GM21367 (cell line): ENCODE data around the gene CEP131.

Experiments used
- ATAC-seq: cut with Tn5 transposase; IDR thresholded peaks from one replicate; pipeline ENCODE4 v1.9.1; 2021; ENCODE audit not compliant: unreplicated experiment

CEP131 gene

DNA sequence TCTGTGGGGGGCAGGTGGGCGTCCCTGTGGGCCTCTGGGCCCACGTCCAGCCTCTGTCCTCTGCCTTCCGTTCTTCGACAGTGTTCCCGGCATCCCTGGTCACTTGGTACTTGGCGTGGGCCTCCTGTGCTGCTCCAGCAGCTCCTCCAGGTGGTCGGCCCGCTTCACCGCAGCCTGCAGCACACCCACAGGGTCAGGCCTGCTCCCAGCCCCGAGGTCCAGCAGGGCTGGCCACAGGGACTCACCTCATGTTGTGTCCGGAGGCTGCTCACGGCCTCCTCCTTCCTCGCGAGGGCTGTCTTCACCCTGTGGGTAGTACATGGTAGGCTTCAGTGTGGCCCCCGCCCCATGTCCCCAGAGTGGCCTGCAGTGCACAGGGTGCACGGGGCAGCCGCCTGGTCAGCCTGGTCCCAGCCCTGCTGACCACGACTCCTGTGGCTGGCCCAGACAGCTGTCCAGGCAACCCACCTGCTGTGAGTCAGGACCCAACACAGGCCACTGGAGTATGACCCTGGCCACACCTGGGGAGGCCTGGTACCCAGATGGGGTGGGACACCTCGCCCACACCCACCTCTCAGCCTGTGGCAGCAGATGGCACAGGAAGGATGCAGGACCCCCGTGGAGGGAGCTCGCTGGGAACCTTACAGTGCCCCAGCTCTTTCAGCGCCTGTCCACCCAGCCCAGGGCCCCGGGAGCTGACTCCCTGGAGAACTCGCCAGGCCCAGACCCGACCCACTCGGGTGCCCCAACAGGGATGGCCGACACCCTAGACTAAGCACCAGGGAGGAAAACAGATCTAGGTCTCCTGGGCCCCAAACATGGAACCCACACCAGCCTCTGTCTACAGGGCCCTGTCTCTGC is 32.9 kb downstream of the CEP131 start:
- ATAC-seq: no peak

DNA sequence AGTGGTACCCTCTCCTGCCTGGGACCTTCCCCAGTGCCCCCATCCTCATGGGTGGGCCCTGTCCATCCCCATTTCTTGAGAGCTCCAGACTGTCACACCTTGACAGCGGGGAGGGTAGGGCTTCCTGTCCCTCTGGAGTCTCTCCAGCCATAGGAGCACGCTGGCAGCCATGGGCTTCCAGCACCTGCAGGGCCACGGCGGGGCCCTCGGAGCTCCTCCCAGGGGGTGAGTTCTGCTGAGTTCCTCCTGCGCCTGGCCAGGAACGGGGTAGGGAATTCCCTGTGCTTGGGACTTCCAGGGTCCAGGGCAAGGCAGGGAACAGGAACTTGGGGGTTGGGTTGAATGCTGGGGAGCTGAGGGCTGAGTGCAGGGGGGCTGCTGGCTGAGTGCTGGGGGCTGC is 33.7 kb downstream of the CEP131 start:
- ATAC-seq: no peak

DNA sequence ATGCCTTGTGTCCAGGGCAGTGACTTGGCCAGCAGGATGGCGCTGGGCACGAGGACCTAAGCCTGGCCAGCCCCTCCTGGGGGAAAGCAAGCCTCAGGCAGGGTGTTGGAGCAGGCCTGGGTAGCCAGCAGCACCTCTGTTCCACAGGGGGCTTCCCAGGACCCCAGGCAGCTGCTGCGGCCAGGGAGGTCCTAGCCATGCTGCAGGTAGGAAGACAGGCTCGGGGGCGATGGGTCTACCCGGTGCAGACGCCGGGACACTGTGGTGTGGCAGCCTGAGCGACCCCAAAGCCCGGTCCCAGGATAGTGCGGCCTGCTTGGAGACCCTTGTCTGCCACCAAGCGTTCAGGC is 34.3 kb downstream of the CEP131 start:
- no peak for ATAC-seq

DNA sequence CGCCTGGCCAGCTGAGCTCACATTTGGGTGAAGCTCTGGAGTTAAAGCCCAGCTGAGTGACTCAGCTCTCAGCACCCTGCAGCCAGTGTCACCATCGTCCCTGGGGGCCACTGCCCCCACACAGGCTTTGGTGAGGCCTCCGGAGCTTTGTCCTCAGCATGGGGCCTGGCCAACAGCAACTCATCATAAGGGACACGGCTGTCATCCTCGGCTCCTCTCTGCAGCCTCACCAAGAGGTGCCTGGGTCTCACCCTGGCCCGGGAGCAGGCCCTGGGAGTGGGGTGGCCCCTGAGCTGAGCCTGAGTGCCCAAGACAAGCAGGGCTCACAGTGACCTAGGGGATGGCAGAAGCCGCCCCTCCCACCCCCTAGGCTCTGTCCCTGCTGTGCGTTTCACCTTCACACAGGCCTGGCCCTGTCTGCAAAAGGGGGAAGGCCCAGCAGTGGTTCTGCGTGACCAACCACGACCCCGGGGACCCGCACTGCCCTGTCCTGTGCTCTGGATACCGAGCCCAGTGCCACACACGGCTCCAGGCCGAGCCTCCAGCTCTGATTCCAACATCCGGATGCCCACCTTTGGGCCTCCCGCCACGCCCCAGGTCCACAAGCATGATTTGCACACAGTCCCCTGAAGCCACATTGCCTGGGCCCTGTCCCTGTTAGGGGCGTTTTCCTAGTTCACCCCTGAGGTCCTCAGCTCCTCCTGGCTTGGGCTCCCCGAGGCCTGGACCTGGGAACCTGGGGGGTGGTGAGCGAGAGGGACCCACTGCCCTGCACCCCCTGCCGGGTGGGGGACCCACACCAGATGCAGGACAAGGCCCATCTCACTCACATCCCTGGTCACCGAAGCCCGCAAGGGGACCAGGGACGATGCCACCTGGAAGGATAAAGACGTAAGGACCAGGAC is 34.9 kb downstream of the CEP131 start:
- no peak for ATAC-seq

DNA sequence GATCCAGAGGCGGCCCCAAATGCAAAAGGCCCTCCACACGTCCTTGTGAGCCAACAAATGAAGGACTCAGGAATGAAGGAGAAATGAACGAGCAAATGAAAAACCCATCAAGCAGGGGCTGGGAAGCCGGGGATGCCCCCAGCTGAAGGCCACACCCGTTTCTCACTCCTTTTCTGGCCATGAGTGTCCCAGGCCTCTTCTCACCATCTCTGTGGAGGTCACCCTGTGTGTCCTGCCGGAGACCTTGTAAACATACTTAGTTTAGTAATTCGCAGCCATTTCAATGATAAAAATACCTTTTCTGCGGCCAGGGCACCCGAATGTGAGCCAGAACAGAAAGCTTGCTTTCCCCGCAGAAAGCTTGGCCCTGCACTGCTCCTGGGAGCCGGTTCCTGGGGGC is 35.6 kb downstream of the CEP131 start:
- ATAC-seq: no peak

DNA sequence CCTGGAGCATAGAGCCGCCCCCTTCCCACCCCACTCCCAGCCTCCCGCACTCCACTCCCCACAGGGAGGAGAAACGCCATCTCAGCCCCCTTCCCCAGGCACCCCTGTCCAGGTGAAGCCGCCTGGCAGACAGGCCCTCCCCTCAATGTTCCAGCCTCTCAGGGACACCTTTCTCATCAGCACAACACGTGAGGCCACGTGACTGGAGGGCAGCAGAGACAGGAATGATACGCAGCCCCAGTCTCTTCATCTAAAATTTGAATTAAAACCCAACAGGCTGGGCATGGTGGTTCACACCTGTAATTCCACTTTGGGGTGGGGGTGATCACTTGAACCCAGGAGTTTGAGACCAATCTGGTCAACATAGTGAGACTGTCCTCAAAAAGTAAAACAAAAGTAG is 36.6 kb downstream of the CEP131 start:
- no peak for ATAC-seq

DNA sequence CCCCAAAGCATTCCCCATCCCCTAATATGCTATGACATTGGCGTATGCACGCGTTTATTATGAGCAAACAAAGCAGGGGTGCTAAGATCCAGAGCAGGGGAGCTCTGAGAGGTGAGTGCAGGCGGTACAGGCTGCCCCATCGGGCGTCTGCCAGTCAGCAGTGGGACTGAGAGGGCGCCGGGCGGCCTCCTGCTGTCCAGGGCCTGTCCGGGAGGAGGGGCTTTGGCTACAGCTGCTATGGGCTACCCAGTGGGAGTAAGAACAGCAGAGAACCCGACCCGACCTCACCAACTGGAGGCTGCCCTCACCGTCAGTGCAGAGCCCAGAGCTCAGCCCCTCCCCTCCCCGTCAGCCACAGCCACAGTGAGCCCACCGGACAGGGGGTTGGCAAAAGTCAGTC is 38.2 kb downstream of the CEP131 start:
- ATAC-seq: no peak

DNA sequence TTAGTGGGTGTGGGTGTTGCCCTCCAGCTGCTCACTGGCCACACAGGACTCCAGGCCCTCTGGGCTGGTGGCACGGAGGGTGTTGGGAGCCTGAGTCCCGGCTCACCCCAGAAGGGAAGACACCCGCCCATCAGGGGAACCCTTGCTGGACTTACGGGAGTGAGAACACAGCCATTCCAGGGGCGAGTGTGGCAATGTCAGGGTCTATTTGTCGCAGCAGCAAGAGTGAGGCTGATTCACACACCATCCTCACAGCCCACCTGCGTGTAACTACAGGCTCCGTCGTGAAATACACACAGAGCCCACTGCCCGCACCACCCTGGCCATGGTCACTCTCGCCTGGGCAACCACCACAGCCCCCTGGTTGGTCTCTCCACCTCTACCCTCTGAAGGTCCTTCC is 39.0 kb downstream of the CEP131 start:
- ATAC-seq: no peak

DNA sequence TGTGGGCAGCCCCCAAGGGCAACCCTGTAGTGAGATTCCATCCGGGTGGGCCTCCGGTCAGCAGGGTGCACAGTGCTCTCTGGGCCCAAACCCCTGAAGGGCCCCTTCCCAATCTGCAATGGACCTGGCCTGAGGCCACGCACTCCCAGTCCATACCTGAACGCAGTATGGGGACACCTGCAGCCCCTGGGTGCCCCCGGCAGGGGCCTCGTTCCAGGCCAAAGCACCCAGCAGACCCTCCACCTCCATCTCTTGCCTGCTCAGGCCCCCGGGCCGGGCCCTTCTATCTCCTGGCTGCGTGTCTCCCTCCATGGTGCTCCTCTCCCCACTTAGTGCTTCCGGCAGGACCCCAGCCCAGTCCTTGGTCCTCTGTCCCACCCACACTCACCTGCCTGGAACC is 39.4 kb downstream of the CEP131 start:
- no peak for ATAC-seq

DNA sequence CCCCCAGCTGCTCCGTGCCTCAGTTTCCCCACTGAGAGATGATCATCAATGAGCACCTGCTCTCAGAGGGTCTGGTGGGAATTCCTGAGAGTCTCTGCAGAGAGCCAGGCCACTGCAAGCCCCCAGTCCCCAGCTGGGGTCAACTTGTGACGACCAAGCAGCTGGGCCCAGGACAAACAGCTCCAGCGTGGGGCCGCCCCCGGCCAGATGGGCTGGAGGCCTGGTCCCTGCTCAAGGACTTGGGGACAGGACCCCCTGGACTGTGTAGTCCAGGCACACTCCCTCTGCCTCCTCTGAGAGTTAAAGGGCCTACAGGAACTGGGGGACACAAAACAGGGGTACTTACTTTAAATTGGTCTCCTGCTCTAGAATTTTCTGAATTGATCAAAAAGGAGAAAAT is 40.2 kb downstream of the CEP131 start:
- no peak for ATAC-seq

DNA sequence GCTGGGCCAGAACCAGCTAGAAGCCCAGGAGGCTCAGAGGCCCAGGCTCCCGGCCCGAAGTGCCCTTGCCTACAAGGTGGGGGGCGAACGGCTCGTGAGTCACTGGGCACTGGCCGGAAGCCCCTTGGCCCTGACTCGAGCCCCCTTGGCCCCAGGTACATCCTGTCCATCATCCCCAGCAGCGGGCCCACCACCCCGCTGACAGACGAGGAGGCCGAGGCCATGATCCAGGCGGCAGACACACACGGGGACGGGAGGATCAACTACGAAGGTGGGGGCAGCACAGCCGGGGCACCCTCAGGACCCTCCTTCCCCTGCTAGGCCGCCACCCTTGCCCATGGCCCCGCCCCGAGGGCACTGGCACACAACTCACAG is 41.0 kb downstream of the CEP131 start:
- ATAC-seq: no peak

DNA sequence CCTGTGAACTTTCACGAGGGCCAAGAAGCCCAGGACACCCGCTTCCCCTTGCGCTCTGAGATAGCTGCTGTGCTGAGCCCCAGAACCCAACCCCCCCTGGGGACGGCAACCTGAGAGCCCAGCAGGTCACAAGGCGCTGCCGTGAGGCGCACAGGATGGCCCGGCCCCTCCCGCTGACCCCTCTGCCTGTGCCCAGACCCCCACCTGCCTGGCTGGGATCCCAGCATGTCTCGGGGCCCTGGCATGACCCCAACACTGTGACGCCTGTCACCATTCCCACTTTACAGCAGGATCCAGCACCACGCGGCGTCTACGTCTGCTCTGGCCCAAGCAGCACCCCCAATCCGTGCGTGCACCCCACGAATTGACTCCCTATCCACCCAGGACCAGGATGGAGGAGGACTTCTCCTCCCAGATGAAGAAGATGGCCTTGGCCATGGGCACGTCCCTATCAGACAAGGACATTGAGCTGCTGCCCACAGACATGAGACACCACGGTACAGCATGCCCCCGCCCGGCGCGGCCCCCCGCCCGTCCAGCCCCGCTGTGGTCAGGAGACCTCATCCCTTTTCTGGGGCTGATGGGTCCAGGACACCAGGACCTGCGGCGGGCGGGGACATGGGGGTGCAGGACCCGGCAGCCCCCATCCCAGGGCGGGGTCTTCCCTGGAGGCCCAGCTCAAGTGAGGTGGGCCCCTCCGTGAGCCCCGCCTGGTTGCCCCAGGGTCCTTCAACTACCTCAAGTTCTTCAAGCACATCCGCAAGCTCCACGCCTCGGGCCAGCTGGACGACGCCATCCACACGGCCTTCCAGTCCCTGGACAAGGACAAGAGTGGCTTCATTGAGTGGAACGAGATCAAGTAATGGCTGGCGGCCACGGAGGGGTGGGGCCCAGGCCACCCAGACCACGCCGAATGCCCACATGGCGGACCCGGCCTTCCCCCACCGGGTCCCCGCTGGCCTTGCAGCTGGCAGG is 41.6 kb downstream of the CEP131 start:
- no peak for ATAC-seq

DNA sequence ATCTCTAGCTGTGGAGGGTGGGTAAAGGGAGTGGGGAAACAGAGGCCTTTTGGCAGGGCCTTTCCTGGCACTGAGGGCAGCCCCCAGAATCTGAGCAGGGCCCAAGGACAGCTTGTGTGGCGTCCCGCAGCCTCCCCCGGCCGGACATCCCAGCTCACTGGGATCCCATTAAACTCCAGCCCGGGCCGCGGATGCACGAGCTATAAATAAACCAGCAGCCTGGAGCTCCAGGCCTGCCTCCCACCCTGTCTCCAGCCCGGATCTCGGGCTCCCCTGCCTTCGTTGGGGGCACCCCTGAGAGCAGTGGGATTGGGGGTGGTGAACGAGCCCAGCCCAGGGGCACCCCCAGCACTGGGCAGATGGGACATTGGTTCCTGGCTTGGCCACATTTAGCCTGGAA is 42.9 kb downstream of the CEP131 start:
- no peak for ATAC-seq

DNA sequence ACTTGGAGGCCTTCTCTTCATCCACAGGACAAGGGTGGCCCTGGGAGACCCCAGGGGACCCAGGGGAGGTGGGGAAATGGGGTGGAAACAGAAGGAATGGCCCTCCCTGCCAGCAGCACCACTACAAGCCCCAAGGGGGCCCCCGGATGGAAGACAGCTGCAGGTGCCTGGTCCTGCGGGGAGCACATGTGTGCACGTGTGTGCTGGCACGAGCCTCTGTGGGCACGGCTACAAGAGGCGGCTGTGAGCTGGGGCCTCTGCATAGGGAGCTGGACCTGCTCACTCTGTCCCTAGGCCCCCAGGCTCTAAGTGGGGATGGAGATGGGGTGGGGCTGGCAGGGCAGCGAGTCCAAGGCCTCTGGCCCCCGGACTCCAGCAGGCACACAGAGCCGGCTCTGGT is 43.5 kb downstream of the CEP131 start:
- ATAC-seq: no peak

DNA sequence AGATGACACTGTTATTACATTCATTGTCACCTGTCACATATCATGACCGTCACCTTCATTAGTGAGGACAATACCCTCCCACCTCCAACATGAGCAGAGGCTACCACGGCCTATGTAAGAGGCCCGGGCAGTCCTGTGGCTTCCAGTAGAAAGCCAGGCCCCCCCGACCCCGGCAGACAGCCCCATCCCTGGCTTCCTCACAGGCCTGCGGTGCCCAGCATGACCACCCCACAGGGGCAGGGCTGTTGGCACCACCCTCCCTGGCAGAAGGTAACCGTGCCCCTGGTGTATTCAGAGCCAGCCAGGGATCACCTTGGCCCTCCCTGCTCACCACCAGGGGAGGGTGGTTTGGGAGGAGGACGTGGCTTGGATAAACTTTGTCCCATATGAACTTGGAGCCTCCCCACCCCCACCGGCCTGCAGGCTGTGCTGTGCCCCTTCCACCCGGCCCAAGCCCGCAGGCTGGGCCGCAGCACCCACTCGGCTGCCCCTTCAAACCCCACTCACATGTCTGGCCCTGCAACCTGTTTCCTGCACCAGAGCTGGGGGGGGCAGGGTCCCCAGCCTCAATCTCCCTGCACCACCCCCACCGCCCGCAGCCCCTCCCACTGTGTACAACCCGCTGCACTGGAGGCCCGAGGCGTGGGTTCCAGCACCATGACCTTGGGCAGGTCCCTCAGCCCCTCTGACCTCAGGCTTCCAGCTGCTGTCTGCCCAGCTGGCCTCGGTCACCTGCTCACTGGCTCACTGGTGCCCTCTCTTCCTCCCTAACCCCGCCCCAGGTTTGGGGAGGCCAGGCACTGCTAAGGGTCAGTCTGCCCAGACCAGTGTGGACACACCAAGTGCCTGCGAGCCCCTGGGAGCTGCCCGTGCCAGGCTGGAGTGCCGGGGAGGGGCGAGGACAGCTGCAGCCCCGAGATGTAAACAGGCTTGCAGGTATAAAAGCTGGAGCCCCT is 44.4 kb downstream of the CEP131 start:
- ATAC-seq: no peak

DNA sequence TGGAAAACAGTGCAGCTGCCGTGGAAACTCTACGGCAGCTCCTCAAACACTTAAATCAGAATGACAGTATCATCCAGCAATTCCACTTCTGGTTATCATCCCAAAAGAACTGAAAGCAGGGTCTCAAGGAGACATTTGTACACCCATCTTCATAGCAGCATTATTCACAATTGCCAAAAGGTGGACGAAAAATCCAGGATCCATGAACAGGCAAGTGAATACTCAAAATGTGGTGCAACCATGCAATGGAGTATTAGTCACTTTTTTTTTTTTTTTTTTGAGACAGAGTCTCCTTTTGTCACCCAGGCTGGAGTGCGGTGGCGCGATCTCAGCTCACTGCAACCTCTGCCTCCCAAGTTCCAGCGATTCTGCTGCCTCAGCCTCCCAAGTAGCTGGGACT is 46.1 kb downstream of the CEP131 start:
- no peak for ATAC-seq

DNA sequence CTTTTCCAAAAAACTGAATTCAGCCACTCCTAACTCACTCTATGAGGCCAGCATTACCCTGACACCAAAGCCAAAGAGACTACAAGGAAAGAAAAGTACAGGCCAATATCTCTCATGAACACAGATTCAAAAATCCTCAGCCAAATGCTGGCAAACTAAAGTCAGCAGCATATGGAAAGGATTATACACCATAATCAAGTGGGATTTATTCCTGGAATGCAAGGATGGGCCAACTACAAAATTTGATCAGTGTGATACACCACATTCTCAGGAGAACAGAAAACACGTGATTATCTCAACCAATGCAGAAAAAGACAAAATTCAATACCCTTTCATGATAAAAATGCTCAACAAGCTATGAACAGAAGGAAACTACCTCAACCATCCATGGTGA is 49.0 kb downstream of the CEP131 start:
- no peak for ATAC-seq

DNA sequence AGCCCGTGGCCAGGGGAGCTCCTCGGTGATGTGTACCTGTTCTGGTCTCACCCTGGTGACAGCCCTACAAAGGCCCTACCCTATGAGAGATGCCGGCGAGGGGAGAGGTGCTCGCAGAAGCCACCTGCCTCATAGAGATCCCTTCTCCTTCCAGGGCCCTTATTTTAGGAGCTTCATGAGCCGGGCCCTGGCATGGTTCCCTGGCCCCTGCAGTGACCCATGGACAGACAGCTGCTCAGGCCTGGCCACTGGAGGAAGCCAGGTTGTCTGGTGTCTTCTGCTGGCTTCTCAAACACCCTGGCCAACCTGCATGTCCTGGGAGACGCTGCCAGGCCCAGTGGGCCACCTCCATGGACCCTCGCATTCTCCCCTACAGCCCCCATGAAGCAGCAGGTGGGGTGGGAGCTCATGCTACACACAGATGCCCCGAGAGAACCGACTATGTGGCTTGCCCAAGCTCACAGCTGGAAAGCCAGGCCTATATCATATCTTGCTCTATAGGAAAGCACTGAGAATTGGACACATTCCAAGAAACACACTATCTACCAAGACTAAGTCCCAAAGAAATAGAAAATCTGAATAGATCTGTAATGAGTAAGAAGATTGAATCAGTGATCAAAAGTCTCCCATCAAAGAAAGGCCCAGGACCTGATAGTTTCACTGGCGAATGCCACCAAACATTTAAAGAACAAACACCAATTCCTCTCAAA is 49.6 kb downstream of the CEP131 start:
- ATAC-seq: no peak

DNA sequence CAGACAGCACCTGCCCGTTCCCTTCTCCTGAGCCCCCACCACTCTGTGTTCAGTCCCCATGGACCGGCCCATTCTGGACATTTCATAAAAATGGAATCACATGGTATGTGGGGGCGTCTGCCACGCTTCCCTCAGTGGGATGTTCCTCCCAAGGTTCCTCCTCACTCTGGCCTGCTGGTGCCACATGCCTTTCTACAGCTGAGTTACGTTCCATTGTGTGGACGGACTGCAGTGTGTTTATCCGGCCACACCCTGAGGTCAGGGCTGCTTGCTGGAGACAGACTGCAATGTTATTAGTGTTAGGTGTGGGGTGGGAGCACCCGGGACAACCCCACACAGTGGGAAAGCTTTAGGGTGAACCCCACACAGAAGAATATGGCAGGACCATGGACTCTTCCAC is 50.8 kb downstream of the CEP131 start:
- no peak for ATAC-seq
